ENCODE results near the gene NDUFC1. TPM values are rescaled to one million over a fixed set of nuclear protein-coding genes. Genes with fewer than 3 reads are reported as not detected.

The NDUFC1 gene
- polyA plus RNA-seq, 3 donors: 94.2 to 103 (median 101) TPM

GRCh38 chr4:139311909-139312308 is 9.6 kb upstream of the NDUFC1 start:
- DNase-seq (ENCODE audit: extremely low read depth in 1 of 11, low read depth in 9 of 11, low spot score in 4 of 11): no peak

GRCh38 chr4:139304920-139305319 is 2.6 kb upstream of the NDUFC1 start:
- no peak for DNase-seq (ENCODE audit: extremely low read depth in 1 of 11, low read depth in 9 of 11, low spot score in 4 of 11)

GRCh38 chr4:139301113-139301820 is 1.0 kb downstream of the NDUFC1 start, which contains the start of gene NAA15:
TSS of gene NAA15 (plus strand) at chr4:139301505. CDS start at chr4:139301778, 273 bp downstream.
- DNase-seq (ENCODE audit: extremely low read depth in 1 of 11, low read depth in 9 of 11, low spot score in 4 of 11): peak; percentile 89 to 98 (median 98)

DNA sequence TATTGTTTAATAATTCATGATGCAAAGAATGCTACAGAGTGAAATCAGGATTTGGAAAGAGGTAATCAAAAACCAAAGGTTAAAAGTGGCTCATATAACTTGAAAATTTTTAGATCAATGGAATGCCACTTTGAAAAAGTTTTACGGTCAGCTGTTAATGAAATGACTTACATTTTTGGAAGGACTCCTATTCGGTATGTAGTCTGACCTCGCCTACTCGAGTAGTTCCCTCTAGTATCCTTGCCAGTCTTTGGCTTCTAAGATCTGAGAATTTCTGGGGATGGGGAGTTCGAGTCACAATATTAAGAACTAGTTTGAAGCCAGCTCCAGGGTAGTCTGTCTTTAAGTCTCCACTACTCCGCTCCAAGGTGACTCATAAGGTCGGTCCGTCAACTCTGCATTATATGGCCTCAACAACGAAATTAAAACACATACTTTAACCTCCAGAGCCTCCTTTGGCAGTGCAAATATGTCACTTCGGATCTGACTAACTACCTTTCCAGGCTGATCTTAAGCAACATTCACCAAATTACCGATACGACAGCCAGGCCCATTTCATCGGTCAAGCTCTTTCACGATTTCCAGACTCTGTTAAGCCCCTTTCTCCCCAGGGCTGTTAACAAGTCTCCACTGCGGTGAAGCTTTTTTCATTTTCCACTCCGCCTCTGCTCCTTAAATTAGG is 1.7 kb downstream of the NDUFC1 start:
- peak in 2 of 11 donors; percentile 18 to 22 for DNase-seq (ENCODE audit: extremely low read depth in 1 of 11, low read depth in 9 of 11, low spot score in 4 of 11)

- DNase-seq (ENCODE audit: extremely low read depth in 1 of 11, low read depth in 9 of 11, low spot score in 4 of 11): no peak
Measured at GRCh38 chr4:139299536-139299935, 2.7 kb downstream of the NDUFC1 start.

DNA sequence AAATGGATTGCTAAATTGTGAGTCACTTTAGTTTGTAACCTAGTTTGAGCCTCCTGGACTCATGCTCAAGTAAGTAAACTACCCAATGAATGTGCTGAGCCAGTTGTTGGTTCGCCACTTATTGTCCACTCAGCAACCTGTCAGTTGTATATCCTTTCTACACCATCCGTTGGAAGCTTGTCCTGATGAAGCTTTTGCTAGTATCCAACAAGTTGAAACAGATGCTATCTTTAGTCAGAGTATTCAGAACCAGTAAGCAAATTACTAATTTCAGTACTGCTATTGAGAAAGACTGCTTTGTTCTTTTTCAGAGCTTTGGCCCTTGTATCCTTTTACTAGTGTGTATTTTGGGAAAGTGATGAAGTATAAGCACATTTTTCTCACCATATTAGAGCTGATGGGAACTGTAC is 5.3 kb downstream of the NDUFC1 start:
- no peak for DNase-seq (ENCODE audit: extremely low read depth in 1 of 11, low read depth in 9 of 11, low spot score in 4 of 11)

GRCh38 chr4:139295942-139296299 is 6.4 kb downstream of the NDUFC1 start:
- no peak for DNase-seq (ENCODE audit: extremely low read depth in 1 of 11, low read depth in 9 of 11, low spot score in 4 of 11)

DNA sequence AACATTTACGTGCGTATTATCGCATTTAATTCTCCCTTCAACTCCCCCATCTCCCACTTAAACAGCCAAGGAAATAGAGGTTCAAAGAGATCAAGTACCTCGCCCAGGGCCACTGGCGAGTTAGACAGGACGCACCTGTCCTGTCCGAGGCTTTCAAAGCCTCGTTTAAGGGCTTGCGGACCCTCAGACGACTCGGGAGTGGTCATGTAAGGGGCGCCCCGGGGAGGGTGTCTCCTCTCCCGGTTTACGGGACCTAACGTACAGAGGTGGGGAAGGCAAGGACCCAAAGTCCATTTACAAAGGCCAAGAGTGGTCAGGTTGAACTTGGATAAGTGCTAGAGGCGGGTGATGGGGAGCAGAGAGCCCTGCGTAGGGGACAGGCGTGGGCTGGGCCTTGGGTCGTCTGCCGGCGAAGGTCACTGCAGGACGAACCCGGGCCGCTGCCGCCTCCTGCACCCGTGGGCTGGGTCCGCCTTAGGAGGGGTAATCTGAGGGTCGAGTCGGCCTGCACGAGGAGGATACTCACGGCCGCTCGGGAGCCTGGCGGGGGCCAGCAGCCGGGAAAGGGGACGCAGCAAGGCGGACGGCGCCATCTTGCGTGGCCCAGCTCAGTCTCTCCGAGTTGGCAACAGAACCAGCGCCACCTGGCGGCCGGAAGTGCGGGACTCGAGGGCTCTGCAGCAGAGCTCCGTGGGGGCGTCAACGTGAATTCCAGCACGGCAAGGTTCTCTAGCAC is 6.9 kb downstream of the NDUFC1 start:
- DNase-seq (ENCODE audit: extremely low read depth in 1 of 11, low read depth in 9 of 11, low spot score in 4 of 11): peak; percentile 86 to 97 (median 94)

DNA sequence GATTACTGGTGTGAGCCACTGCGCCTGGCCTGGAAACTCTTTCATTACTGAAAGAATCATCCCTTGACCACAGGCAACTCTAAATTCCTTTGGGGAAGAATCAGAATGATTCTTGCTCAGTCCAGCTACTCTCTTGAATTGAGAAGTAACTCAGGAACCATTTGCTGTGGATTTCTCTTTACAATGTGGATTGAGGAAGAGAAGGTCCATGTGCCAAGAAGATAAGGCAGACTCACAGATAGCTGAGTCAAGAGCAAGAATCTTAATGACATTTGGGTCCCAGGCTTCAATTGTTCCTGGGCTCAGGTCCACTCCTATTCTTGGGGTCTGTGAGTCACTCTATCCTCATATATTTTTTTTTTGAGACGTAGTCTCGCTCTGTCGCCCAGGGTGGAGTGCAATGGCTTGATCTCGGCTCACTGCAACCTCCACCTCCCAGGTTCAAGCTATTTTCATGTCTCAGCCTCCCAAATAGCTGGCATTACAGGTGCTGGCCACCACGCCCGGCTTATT is 16.0 kb downstream of the NDUFC1 start:
- no peak for DNase-seq (ENCODE audit: extremely low read depth in 1 of 11, low read depth in 9 of 11, low spot score in 4 of 11)

GRCh38 chr4:139282721-139283075 is 19.6 kb downstream of the NDUFC1 start:
- DNase-seq (ENCODE audit: extremely low read depth in 1 of 11, low read depth in 9 of 11, low spot score in 4 of 11): no peak

- DNase-seq (ENCODE audit: extremely low read depth in 1 of 11, low read depth in 9 of 11, low spot score in 4 of 11): no peak
Measured at GRCh38 chr4:139282065-139282720, 20.1 kb downstream of the NDUFC1 start.

GRCh38 chr4:139279760-139280620 is 22.3 kb downstream of the NDUFC1 start, which contains the start of gene MGARP:
TSS of gene MGARP (minus strand) at chr4:139280225. CDS start at chr4:139280158, 67 bp downstream.
- peak in 2 of 11 donors; percentile 28 to 33 for DNase-seq (ENCODE audit: extremely low read depth in 1 of 11, low read depth in 9 of 11, low spot score in 4 of 11)

DNA sequence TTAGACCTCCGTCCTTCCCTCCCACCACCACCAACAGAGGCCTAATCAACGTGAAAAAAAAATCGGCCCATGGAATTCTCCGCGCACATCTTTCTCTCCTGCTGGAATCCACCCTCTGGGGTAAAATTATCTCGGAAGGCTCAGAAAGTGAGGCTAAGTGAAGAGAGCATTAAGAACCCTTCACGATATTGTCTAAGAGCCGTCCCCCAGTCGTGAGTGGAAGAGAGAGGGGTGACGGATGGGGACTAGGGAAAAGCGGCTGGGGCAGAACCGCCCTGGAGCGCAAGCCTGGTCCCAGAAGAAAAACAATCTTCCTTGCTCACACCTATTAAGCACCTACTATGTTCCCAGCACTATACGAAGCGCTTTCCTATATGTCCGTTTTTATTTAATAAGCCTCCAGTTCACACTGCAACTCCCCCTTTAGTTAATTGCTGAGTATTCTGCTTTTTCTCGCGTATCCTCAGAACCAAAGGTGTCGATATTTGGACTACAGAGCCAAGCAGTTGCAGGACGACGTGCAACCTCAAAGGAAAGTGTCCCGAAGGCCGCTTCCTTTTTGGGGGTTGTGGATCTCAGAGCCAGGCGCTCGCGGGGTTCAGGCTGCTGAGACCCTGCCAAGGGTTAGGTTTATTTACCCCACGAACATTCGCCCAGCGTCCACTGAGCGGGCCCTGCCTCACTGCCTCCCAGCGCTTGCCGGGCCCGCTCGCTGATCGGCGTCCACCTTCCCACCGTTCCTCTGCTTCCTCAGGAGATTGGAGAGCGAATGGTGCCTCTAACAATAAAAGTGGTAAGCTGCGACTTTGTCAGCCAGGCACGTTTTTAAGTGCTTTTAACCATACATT is 23.1 kb downstream of the NDUFC1 start:
- no peak for DNase-seq (ENCODE audit: extremely low read depth in 1 of 11, low read depth in 9 of 11, low spot score in 4 of 11)

GRCh38 chr4:139278485-139278884 is 23.8 kb downstream of the NDUFC1 start:
- no peak for DNase-seq (ENCODE audit: extremely low read depth in 1 of 11, low read depth in 9 of 11, low spot score in 4 of 11)

- no peak for DNase-seq (ENCODE audit: extremely low read depth in 1 of 11, low read depth in 9 of 11, low spot score in 4 of 11)
Measured at GRCh38 chr4:139275281-139275735, 27.0 kb downstream of the NDUFC1 start.

DNA sequence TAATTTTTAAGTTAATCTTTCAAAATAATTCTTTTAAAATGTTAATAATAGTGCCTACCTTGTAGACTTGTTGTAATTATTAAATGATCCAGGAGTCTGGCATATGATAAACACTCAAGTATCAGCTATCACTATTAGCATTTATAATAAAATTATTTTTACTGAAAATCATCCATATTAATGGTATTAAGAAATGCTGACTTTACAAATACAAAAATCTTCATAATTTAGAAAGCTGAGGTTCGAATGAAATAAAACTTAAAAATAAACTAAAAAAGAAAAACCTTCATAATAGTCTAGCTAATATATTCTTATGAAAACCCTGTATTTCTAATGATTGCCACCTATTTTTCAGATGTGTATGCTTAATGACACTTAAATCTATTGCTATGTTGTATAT is 27.5 kb downstream of the NDUFC1 start:
- DNase-seq (ENCODE audit: extremely low read depth in 1 of 11, low read depth in 9 of 11, low spot score in 4 of 11): no peak

DNA sequence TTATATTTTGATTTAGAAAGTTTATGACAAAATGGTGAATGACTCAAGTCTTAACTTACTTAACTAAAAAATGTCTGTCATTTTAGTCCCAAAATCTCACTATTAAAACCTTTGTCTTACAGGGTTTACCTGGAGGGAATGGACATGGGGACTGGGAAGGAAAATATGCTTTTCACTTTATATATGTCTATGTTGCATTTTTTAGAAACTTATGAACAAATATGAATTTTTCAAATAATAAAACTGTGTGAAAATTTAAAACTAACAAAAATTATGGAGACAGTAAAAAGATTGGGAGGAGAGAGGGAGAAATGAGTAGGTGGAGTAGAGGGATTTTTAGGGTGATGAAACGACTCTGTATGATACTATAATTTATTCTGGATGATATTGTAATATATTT is 28.4 kb downstream of the NDUFC1 start:
- DNase-seq (ENCODE audit: extremely low read depth in 1 of 11, low read depth in 9 of 11, low spot score in 4 of 11): no peak
